HepG2 (cell line): ENCODE results near the gene TSN. TPM values are rescaled to one million over a fixed set of nuclear protein-coding genes. Genes with fewer than 3 reads are reported as not detected.

Experiments
- ATAC-seq: fragments of 200-7000 bp; cut with Tn5 transposase; 3 replicates; pipeline ENCODE4 v1.9.1; 2020; ENCODE audit warnings: mild to moderate bottlenecking, moderate library complexity
- BruUV-seq: library from RNA; stranded (reverse); fragments of 400-500 nt; replicated peaks from 2 replicates; lab custom pipeline; 2021; lab: Mats Ljungman, UMichigan
- CTCF ChIA-PET: fragments of 300-600 bp; formaldehyde crosslinking; extraction: SDS; loops from one replicate; lab custom pipeline; 2021; ENCODE audit warnings: low total read pairs, inconsistent platforms, low intra/inter-chr PET ratio; lab: Yijun Ruan, JAX
- POLR2A ChIA-PET: fragments of 350-600 bp; sonication (Branson Sonifier 250); formaldehyde crosslinking; loops from one replicate; lab custom pipeline; 2020; ENCODE audit warnings: antibody characterized with exemption, inconsistent platforms; lab: Yijun Ruan, JAX
- DNase-seq: peaks from one replicate; pipeline ENCODE4 v3.0.0-alpha.2; 2015; ENCODE audit warnings: low spot score
- FAIRE-seq: peaks from 3 replicates; lab custom pipeline; 2011; peaks lifted over from hg19 to GRCh38; lab: Jason Lieb, UNC
- H2AFZ ChIP-seq: one replicate; pipeline ENCODE4 v1.6.1; 2011; ENCODE audit warnings: low read length, inconsistent platforms
- H3K27ac ChIP-seq: fragments of 300-600 bp; 3 replicates; pipeline ENCODE4 v1.8.0; 2011; ENCODE audit warnings: mixed run types, mild to moderate bottlenecking, mixed read lengths, low read length, inconsistent platforms; ENCODE audit not compliant: insufficient read depth; ENCODE audit errors: extremely low read length
- H3K27me3 ChIP-seq, 2 experiments: fragments of 200-600 bp in 1 of 2; 2 replicates in 1 of 2; 3 replicates in 1 of 2; pipeline versions ENCODE4 v1.6.0 to v1.8.0; 2011; ENCODE audit warnings: low read length in 2 of 2, mild to moderate bottlenecking in 2 of 2, moderate library complexity in 2 of 2, inconsistent platforms in 1 of 2; ENCODE audit not compliant: insufficient read depth in 2 of 2, control insufficient read depth in 1 of 2
- H3K36me3 ChIP-seq, 2 experiments: fragments of 200-600 bp in 1 of 2; replicated peaks in 1 of 2; 2 replicates in 1 of 2; 3 replicates in 1 of 2; pipeline versions ENCODE4 v1.5.1 to v1.8.0; 2011; ENCODE audit warnings: low read length in 2 of 2, inconsistent platforms in 1 of 2; ENCODE audit not compliant: insufficient read depth in 2 of 2, control insufficient read depth in 1 of 2
- H3K4me1 ChIP-seq: 2 replicates; pipeline ENCODE4 v1.5.1; 2012; ENCODE audit warnings: low read length, inconsistent platforms; ENCODE audit not compliant: insufficient read depth
- H3K4me2 ChIP-seq: 2 replicates; pipeline ENCODE4 v1.6.0; 2011; ENCODE audit warnings: low read depth, low read length, inconsistent platforms
- H3K4me3 ChIP-seq, 3 experiments: fragments of 200-600 bp in 1 of 3; sonication (generic), shearing (Covaris generic) in 1 of 3; replicated peaks in 1 of 3; 2 replicates each; pipeline ENCODE4 v1.5.1; 2011 to 2016; ENCODE audit warnings: low read length in 3 of 3, inconsistent platforms in 2 of 3, low read depth in 2 of 3, mild to moderate bottlenecking in 2 of 3, control low read depth in 1 of 3, mixed read lengths in 1 of 3; ENCODE audit not compliant: insufficient read depth in 1 of 3
- H3K79me2 ChIP-seq: one replicate; pipeline ENCODE4 v1.6.1; 2011; ENCODE audit warnings: low read length, inconsistent platforms; ENCODE audit not compliant: insufficient read depth
- H3K9ac ChIP-seq: 2 replicates; pipeline ENCODE4 v1.6.0; 2011; ENCODE audit warnings: mild to moderate bottlenecking, low read depth, low read length, inconsistent platforms; ENCODE audit not compliant: insufficient read depth
- H3K9me3 ChIP-seq: 2 replicates; pipeline ENCODE4 v1.5.1; 2012; ENCODE audit warnings: mild to moderate bottlenecking, low read length
- H4K20me1 ChIP-seq: 2 replicates; pipeline ENCODE4 v1.6.0; 2011; ENCODE audit warnings: inconsistent platforms, mild to moderate bottlenecking, low read length, moderate library complexity; ENCODE audit not compliant: insufficient read depth
- CREM ChIP-seq, 2 experiments: sonication (generic) in 1 of 2; formaldehyde crosslinking in 1 of 2; IDR thresholded peaks; 2 replicates each; pipeline versions ENCODE4 v1.4.0 to v1.6.1; 2016 to 2020; ENCODE audit warnings: antibody characterized with exemption in 1 of 2, mild to moderate bottlenecking in 1 of 2, missing genetic modification reagents in 1 of 2
- CTCF ChIP-seq: sonication (generic); formaldehyde crosslinking; IDR thresholded peaks from 2 replicates; pipeline ENCODE4 v1.5.0; 2020; ENCODE audit warnings: mild to moderate bottlenecking, missing genetic modification reagents, moderate library complexity
- GABPB1 ChIP-seq: IDR thresholded peaks from 2 replicates; pipeline ENCODE4 v1.6.1; 2016; ENCODE audit warnings: mild to moderate bottlenecking, missing genetic modification reagents, moderate library complexity, missing compliant biosample characterization
- IRF9 ChIP-seq: sonication (generic); formaldehyde crosslinking; IDR thresholded peaks from 2 replicates; pipeline ENCODE4 v1.8.0; 2022; ENCODE audit warnings: missing genetic modification reagents, mild to moderate bottlenecking, borderline replicate concordance
- KLF16 ChIP-seq, 2 experiments: sonication (generic) in 1 of 2; formaldehyde crosslinking in 1 of 2; IDR thresholded peaks; 2 replicates each; pipeline versions ENCODE4 v1.6.1 to v1.8.0; 2016 to 2023; ENCODE audit warnings: missing genetic modification reagents in 2 of 2, missing compliant biosample characterization in 1 of 2
- RBM22 ChIP-seq: fragments of 200-400 bp; formaldehyde crosslinking; optimal IDR thresholded peaks from 2 replicates; pipeline ENCODE3; 2017; ENCODE audit warnings: mild to moderate bottlenecking, low read length, moderate library complexity
- RXRA ChIP-seq: sonication (generic); formaldehyde crosslinking; IDR thresholded peaks from 2 replicates; pipeline ENCODE4 v1.5.1; 2020; ENCODE audit warnings: missing genetic modification reagents
- RXRB ChIP-seq: IDR thresholded peaks from 2 replicates; pipeline ENCODE4 v1.6.1; 2016; ENCODE audit warnings: borderline replicate concordance, missing genetic modification reagents, missing compliant biosample characterization
- SAP130 ChIP-seq: IDR thresholded peaks from 2 replicates; pipeline ENCODE4 v1.6.1; 2016; ENCODE audit warnings: low read depth
- SMAD1 ChIP-seq: sonication (generic); formaldehyde crosslinking; IDR thresholded peaks from 2 replicates; pipeline ENCODE4 v1.4.0; 2020; ENCODE audit warnings: missing genetic modification reagents, low read depth, mild to moderate bottlenecking, borderline replicate concordance
- SP4 ChIP-seq: sonication (generic); formaldehyde crosslinking; IDR thresholded peaks from 2 replicates; pipeline ENCODE4 v1.8.1; 2023; ENCODE audit warnings: mild to moderate bottlenecking, missing genetic modification reagents
- SP5 ChIP-seq: IDR thresholded peaks from 2 replicates; pipeline ENCODE4 v1.6.1; 2016; ENCODE audit warnings: low read depth, borderline replicate concordance
- STAT5B ChIP-seq: sonication (generic); formaldehyde crosslinking; IDR thresholded peaks from 2 replicates; pipeline ENCODE4 v1.4.0; 2020; ENCODE audit warnings: missing genetic modification reagents
- ZNF20 ChIP-seq: sonication (generic); formaldehyde crosslinking; IDR thresholded peaks from 2 replicates; pipeline ENCODE4 v1.4.0; 2020; ENCODE audit warnings: mild to moderate bottlenecking, moderate library complexity, missing genetic modification reagents
- ZNF879 ChIP-seq: sonication (generic); formaldehyde crosslinking; IDR thresholded peaks from 2 replicates; pipeline ENCODE4 v1.8.1; 2023; ENCODE audit warnings: missing genetic modification reagents
- ZSCAN25 ChIP-seq: sonication (generic); formaldehyde crosslinking; IDR thresholded peaks from 2 replicates; pipeline ENCODE4 v1.8.0; 2022; ENCODE audit warnings: mild to moderate bottlenecking, missing genetic modification reagents
- WGBS: methylation state at CpG from one replicate; pipeline ENCODE4 v1.1.6; 2017; ENCODE audit warnings: low lambda C conversion rate; 5-methylcytosine and 5-hydroxymethylcytosine counted together
- in situ Hi-C: cut with HindIII; loops from 2 replicates; pipeline ENCODE4 v1.10.0; 2017; ENCODE audit warnings: low pct_unique_long_range_greater_than_20kb; ENCODE audit not compliant: extremely low pct_ligation_motif_present
- intact Hi-C: fragments of 100-400 bp; cut with micrococcal nuclease; formaldehyde crosslinking; loops from one replicate; pipeline ENCODE4 v1.10.0; 2022; ENCODE audit not compliant: unreplicated experiment
- polyA plus RNA-seq, 8 experiments: library from polyadenylated mRNA; depleted of rRNA in 3 of 8; stranded (reverse) in 7 of 8; unstranded in 1 of 8; fragments of >200 nt; fragmentation: Illumina TruSeq in 4 of 8; extraction: Trizol in 4 of 8; gene quantifications; 2 replicates each; pipeline versions ENCODE4 v1.2.1 to v1.2.3, GENCODE V29; 2011 to 2016; ENCODE audit warnings: low read depth in 4 of 8, missing spikeins in 1 of 8, mixed read lengths in 1 of 8; ENCODE audit not compliant: insufficient read depth in 1 of 8
- total RNA-seq, 5 experiments: library from RNA; depleted of rRNA; stranded (reverse); fragments of >200 nt; fragmentation: Illumina TruSeq; extraction: Trizol; gene quantifications; 2 replicates each; pipeline ENCODE4 v1.2.3, GENCODE V29; 2016; ENCODE audit warnings: low read depth in 1 of 5
- TF ChIP-seq, protein P1 (sequence below): sonication (generic); formaldehyde crosslinking; IDR thresholded peaks from 2 replicates; pipeline ENCODE4 v1.8.1; 2022; ENCODE audit warnings: mild to moderate bottlenecking, missing genetic modification reagents

TSN gene
- total and polyA plus RNA-seq, 2 of the 13 experiments (the other 11 are each of a cell fraction or from before 2014, with no cell fraction given) = 56.4 to 115 TPM

GRCh38 chr2:121755237-121756111 lies at the start of gene TSN (continued):
- TF ChIP-seq ZSCAN25 (CRISPR knock-in tag) (peak; percentile 50), STAT5B (CRISPR knock-in tag) (peak; percentile 88; the same call in 1 of the 2 replicates), IRF9 (peak; percentile 95; the same call in 1 of the 2 replicates), SMAD1 (CRISPR knock-in tag) (peak; percentile 95; the same call in 1 of the 2 replicates), SAP130 (CRISPR knock-in tag) (peak; percentile 100), CREM (IDR thresholded peaks at IDR 0.05) (no peak; the same call in 1 of the 2 replicates), CREM (CRISPR knock-in tag; IDR thresholded peaks at IDR 0.05) (no peak)
- TF ChIP-seq, protein P1, sequence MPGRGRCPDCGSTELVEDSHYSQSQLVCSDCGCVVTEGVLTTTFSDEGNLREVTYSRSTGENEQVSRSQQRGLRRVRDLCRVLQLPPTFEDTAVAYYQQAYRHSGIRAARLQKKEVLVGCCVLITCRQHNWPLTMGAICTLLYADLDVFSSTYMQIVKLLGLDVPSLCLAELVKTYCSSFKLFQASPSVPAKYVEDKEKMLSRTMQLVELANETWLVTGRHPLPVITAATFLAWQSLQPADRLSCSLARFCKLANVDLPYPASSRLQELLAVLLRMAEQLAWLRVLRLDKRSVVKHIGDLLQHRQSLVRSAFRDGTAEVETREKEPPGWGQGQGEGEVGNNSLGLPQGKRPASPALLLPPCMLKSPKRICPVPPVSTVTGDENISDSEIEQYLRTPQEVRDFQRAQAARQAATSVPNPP (CRISPR knock-in tag) = peak; percentile 48; the same call in 1 of the 2 replicates

DNA sequence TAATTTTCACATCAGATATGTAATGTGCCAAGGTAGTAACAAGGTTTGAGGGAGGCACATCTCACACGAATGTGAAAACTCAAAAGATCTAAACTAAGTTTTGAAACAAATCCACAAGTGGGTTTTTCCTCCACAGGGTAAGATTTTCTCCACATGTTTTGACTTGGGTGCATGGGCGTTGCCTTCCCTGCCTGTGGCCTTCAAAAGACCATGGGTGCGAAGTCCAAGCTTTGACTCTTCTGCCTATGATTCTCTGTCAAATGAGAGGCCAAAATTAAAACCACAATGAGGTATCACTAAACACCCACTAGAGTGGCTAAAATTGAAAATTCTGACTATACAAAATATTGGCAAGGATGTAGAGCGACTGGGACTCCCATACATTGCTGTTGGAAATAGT lies 49.5 kb upstream of the TSN start:
- intact Hi-C loops (loop anchor here (5.0 kb wide), 1 partner anchor 59 kb away; the partner anchor contains the start of gene CLASP1), in situ Hi-C loops (no loop called here)
- ATAC-seq (peak; percentile 43; the same call in 2 of the 3 replicates), FAIRE-seq (peak; percentile 71), DNase-seq (peak; percentile 63)
- peaks cover 0 to 12% of the 10 kb centered on the region in 2 experiments; a peak in 2 of 5 replicates for H3K27me3 ChIP-seq
- POLR2A ChIA-PET = interaction anchor here (1.4 to 4.2 kb wide), 5 partner anchors 9 to 175 kb away, joined by 5 to 36 read pairs (median 6); partner anchors contain the start of genes CLASP1 and RNU4ATAC
- no peaks in the 10 kb centered on the region for H3K9me3 ChIP-seq
- H3K79me2 ChIP-seq = no peaks in the 10 kb centered on the region
- WGBS = 13% methylated on average over 4 of the region's 4 CpGs
- no peak overlapping the region for H3K27ac ChIP-seq
- H3K4me1 ChIP-seq = peaks cover 65% of the 10 kb centered on the region
- no peaks in the 10 kb centered on the region for H3K36me3 ChIP-seq
- H2AFZ ChIP-seq = no peak overlapping the region
- no peak overlapping the region for H3K9ac ChIP-seq
- H3K4me2 ChIP-seq = peak overlapping the region; percentile 26
- H3K4me3 ChIP-seq = no peak overlapping the region
- CTCF ChIA-PET = no interaction called here
- H4K20me1 ChIP-seq = no peaks in the 10 kb centered on the region
- no TSS peak for BruUV-seq
- TF ChIP-seq RXRB (CRISPR knock-in tag) = 0 out of 2 replicates have a peak, but pooled peaks have one; percentile 35
- 0 out of 4 replicates have a peak, but pooled peaks of 1 of the 2 experiments have one; percentile 28 for TF ChIP-seq KLF16 (CRISPR knock-in tag; IDR thresholded peaks at IDR 0.05)
- no peak for TF ChIP-seq GABPB1 (CRISPR knock-in tag)
- TF ChIP-seq SP5 = no peak
- no peak for TF ChIP-seq CTCF (CRISPR knock-in tag)
- TF ChIP-seq ZNF20 (CRISPR knock-in tag) = no peak
- TF ChIP-seq RBM22 = no peak
- TF ChIP-seq RXRA = no peak
- TF ChIP-seq ZNF879 (CRISPR knock-in tag) = no peak
- no peak for TF ChIP-seq SP4 (CRISPR knock-in tag)
